Ishikawa (cell line): ENCODE data around the gene MYO1E.

Experiments used
- CEBPB ChIP-seq: IDR thresholded peaks from 2 replicates; pipeline ENCODE4 v1.6.1; 2012
- CREB1 ChIP-seq: IDR thresholded peaks from 2 replicates; pipeline ENCODE4 v1.6.1; 2012; ENCODE audit warnings: low read depth
- EP300 ChIP-seq: IDR thresholded peaks from 2 replicates; pipeline ENCODE4 v1.6.1; 2012; ENCODE audit warnings: borderline replicate concordance
- FOXM1 ChIP-seq: IDR thresholded peaks from 2 replicates; pipeline ENCODE4 v1.6.1; 2012; ENCODE audit warnings: low read depth, borderline replicate concordance
- NFIC ChIP-seq: IDR thresholded peaks from 2 replicates; pipeline ENCODE4 v1.6.1; 2012
- RAD21 ChIP-seq: IDR thresholded peaks from 2 replicates; pipeline ENCODE4 v1.6.1; 2012; ENCODE audit warnings: low read depth
- REST ChIP-seq: IDR thresholded peaks from 2 replicates; pipeline ENCODE4 v1.6.1; 2012; ENCODE audit warnings: low read depth, mild to moderate bottlenecking
- TEAD4 ChIP-seq: IDR thresholded peaks from 2 replicates; pipeline ENCODE4 v1.6.1; 2012
- USF1 ChIP-seq: IDR thresholded peaks from 2 replicates; pipeline ENCODE4 v1.6.1; 2012
- ZBTB7A ChIP-seq: IDR thresholded peaks from 2 replicates; pipeline ENCODE4 v1.6.1; 2012; ENCODE audit warnings: low read depth
- TF ChIP-seq, protein P1 (sequence below): IDR thresholded peaks from 2 replicates; pipeline ENCODE4 v1.6.1; 2012

GRCh38 chr15:59353994-59354416 is 18.7 kb downstream of the MYO1E start:
- TF ChIP-seq CEBPB (no peak), NFIC (no peak), RAD21 (no peak), USF1 (no peak), EP300 (no peak), REST (no peak), CREB1 (no peak), FOXM1 (no peak), TEAD4 (no peak), ZBTB7A (no peak)
- TF ChIP-seq, protein P1, sequence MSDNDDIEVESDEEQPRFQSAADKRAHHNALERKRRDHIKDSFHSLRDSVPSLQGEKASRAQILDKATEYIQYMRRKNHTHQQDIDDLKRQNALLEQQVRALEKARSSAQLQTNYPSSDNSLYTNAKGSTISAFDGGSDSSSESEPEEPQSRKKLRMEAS = no peak
